GM20000 (cell line): ENCODE data around the gene SUMF2.
"Not testable (repeated sequence)": the region's sequence is repeated elsewhere in the genome, so short reads cannot be mapped to it uniquely, and the experiment has no call there.

ENCODE experiments used
- DNase-seq: peaks from one replicate; pipeline ENCODE4 v3.0.0; 2012; ENCODE audit warnings: low spot score
- TF ChIP-seq, protein P1 (sequence below): IDR thresholded peaks from 2 replicates; pipeline ENCODE4 v1.5.1; 2012; ENCODE audit warnings: mild to moderate bottlenecking, control low read depth; ENCODE audit errors: extremely low read depth, missing control alignments

The SUMF2 gene

DNA sequence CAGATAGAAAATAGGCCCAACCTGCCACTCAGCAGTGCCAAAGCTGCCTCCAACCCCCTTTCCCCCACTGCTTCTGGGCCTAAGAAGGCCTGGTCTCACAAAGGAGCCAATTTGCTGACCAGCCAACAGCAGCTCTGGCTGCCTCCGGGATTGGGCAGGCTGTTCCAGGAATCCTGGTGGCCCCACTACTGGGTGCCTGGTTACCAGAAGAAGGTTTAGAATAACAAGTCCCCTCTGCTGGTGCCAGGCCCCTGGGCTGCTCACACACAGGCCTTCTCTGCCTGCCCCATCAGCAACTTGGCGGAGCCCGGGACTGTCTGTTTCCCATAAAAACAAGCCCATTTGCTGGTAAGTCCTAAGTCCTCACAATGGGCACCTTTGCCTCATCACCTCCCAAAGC is 27.5 kb downstream of the SUMF2 start:
- no peak for DNase-seq
- TF ChIP-seq, protein P1, sequence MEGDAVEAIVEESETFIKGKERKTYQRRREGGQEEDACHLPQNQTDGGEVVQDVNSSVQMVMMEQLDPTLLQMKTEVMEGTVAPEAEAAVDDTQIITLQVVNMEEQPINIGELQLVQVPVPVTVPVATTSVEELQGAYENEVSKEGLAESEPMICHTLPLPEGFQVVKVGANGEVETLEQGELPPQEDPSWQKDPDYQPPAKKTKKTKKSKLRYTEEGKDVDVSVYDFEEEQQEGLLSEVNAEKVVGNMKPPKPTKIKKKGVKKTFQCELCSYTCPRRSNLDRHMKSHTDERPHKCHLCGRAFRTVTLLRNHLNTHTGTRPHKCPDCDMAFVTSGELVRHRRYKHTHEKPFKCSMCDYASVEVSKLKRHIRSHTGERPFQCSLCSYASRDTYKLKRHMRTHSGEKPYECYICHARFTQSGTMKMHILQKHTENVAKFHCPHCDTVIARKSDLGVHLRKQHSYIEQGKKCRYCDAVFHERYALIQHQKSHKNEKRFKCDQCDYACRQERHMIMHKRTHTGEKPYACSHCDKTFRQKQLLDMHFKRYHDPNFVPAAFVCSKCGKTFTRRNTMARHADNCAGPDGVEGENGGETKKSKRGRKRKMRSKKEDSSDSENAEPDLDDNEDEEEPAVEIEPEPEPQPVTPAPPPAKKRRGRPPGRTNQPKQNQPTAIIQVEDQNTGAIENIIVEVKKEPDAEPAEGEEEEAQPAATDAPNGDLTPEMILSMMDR, result no peak

DNA sequence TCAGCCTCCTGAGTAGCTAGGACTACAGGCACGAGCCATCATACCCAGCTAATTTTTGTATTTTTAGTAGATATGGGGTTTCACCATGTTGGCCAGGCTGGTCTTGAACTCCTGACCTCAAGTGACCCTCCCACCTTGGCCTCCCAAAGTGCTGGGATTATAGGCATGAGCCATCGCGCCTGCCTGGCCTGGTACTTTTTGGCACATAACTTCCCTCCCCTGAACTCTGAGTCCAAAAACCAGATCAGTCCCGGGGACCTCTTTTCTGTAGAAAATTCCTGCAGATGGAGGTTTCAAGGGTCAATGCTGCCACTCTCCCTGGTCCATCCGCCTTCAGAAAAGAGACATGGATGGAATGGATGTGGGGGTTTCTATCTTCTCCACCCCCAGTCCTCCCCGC is 28.3 kb downstream of the SUMF2 start:
- DNase-seq, result not testable (repeated sequence)

DNA sequence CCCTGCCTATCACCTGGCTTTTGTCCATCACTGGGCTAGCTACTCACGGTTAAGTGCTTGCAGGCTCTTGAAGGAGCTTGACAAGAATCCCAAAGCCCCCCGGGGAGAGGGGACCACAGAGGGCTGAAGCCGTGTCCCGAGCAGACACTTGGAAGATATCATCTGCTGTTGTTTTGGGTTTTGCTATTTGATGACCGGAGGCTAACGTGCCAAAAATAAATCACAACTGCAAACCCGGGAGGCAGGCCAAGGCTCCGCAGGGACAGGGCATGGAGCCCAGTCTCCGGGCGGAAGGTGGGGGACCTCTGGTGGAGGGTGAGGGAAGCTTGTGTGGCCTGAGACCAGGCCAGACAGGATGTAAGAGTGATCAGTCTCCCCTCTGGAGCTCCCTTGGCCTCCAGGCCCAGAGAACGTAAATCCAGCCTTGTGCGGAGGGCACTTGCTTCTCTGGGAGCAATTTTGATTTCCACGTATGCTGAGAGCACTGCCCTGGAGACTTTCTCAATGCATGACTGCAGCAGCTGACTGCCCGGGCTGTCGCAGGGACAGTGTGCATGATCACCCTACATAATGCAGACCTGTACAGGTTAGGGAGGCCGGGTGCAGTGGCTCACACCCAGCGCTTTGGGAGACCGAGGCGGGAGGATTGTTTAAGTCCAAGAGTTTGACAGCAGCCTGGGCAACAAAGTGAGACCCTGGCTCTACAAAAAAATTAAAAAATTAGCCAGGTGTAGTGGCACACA is 28.9 kb downstream of the SUMF2 start, which contains the start of gene PHKG1:
PHKG1 (minus strand) TSS at position 164 of the 743 bp plus-strand sequence. CDS start 4,011 bp downstream, outside the sequence.
- TF ChIP-seq, protein P1, result no peak
- no peak for DNase-seq

DNA sequence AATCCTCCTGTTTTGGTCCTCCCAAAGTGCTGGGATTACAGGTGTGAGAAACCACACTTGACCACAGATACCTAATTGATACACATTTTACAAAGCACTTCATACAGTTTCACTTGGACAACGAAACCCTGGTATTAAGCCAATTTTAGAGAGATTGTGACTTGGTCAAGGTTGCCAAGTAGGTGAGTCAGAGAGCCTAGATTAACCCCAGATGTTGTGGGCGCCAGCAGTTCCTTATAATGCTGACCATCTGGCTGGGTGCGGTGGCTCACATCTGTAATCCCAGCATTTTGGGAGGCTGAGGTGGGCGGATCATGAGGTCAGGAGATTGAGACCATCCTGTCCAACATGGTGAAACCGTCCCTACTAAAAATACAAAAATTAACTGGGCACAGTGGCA is 33.6 kb downstream of the SUMF2 start:
- TF ChIP-seq, protein P1, result no peak
- no peak for DNase-seq

DNA sequence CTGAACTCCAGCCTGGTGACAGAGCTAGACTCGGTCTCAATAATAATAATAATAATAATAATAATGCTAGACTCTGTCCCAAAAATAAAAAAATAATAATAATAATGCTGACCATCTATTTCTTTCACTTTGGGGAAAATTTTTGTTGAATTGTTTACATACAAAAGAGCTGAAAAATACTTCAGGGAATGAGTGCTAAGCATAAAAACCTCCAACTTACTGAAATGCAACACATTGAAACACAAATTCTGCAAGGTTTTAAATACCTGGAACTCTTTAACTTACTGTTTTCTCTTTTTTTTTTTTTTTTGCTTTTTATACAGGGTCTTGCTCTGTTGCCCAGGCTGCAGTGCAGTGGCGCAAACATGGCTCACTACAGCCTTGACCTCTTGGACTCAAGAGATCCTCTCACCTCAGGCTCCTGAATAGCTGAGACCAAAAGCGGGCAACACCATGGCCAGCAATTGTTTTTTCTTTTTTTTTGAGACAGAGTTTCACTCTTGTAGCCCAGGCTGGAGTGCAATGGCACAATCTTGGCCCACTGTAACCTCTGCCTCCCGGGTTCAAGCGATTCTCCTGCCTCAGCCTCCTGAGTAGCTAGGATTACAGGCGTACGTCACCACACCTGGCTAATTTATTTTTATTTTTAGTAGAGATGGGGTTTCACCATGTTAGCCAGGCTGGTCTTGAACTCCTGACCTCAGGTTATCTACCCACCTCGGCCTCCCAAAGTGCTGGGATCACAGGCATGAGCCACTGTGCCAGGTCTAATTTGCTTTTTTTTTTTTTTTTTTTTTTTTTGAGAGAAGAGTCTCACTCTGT is 34.3 kb downstream of the SUMF2 start:
- not testable (repeated sequence) for DNase-seq

DNA sequence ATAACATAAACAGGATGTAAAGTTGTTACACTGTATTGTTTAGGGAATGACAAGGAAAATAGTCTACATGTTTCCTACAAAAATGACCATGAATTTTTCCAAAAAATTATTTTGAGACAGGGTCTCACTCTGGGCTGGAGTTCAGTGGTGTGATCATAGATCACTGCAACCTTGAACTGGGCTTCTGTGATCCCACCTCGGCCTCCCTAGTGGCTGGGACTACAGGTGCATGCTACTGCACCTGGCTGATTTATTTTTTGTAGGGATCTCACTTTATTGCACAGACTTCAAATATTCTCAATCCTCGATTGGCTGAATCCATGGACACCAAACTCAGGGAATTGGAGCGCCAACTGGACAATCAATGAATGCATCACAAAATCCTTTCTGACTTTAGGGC is 35.6 kb downstream of the SUMF2 start:
- DNase-seq, result no peak
- TF ChIP-seq, protein P1, result no peak

DNA sequence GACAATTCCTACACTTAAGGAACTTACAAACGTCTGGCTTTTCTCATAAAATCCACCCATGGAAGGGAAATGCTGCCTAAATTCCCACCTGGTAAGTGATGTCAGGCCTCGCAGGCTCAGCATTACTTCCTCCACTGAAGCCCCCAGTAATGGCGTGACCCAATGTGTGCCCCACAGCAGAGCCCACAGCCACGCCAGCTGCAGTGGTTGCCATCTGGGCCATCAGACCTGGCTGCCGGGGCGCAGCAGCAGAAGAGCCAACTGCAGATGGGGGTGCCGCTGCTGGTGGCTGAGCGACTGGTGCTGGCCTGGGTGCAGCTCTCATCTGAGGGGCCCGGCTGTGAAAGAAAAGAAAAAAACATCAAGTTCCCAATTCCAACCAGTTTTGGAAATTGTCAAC is 40.1 kb downstream of the SUMF2 start:
- not testable (repeated sequence) for DNase-seq

DNA sequence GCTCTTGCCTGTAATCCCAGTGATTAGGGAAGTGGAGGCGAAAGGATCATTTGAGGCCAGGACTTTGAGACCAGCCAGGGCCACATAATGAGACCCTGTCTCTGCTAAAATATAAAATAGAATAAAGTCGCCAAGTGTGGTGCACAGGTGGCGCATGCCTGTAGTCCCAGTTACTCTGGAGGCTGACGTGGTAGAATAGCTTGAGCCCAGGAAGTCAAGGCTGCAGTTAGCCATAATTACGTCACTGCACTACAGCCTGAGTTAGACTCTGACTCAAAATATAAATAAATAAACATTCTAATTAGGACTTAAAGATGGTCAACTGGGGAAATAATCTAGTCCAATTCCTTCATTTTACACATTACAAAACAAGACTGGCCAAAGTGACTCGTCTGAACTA is 41.4 kb downstream of the SUMF2 start:
- no peak for DNase-seq
- TF ChIP-seq, protein P1, result no peak
